ENCODE measurements around the gene KRTAP10-5. TPM values are rescaled to one million over a fixed set of nuclear protein-coding genes. Genes with fewer than 3 reads are reported as not detected.

Gene KRTAP10-5
- total RNA-seq, 3 donors from 2014 or later (not counting 1 experiment from before 2014, with no cell fraction given), result not detected

DNA sequence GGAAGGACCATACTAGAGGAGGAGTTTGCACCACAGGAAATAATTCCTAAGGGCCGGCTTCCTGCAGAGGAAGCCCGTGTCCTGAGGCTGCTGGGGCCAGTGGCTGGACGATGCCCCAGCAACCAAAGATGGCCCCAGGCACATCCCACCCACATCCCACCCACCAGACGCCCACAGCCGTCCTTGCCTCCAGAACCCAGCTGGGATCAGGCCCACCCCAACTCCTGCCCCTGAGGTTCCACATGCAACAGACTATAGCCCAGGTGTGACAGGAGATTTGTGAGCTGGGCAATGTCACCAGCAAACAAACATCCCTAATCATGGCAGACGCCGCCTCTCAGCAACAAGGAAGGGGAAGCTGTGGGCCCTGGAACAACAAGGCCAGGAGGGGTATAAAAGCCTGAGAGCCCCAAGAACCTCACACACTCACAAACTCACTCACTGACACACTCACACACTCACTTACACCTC, 46.3 kb upstream of the KRTAP10-5 start, which contains the start of gene KRTAP10-9:
Gene KRTAP10-9, plus strand, starts transcription at position 421 of the 471 bp plus-strand sequence. CDS start 79 bp downstream, outside the sequence.
- WGBS (ENCODE audit: insufficient coverage), result 53% methylated on average over 7 of the region's 7 CpGs
- Histone ChIP-seq H3K9me3 (ENCODE audit: control insufficient read depth, insufficient read depth, low read length) (peaks cover 25% of the 10 kb centered on the region), H3K27ac (ENCODE audit: low read length) (peak within 1 kb of the TSS; percentile 8), H3K27me3 (ENCODE audit: control insufficient read depth, insufficient read depth, low read length) (no peaks in the 10 kb centered on the region), H3K36me3 (ENCODE audit: control insufficient read depth, insufficient read depth, low read length) (no peaks in the 10 kb centered on the region), H3K4me1 (ENCODE audit: control insufficient read depth, insufficient read depth, low read length) (peaks cover 56% of the 10 kb centered on the region), H3K4me3 (ENCODE audit: low read length) (no peak within 1 kb of the TSS)
- Mint-ChIP-seq H3K4me1 (peaks cover 43 to 59% of the 10 kb centered on the region in 2 donors), H3K9me3 (peaks cover 16 to 26% of the 10 kb centered on the region in 2 donors), H3K27me3 (ENCODE audit: low read depth in 2 of 2) (peaks cover 0 to 3% of the 10 kb centered on the region in 2 donors), H3K27ac (peak within 1 kb of the TSS; percentile 74 to 86), H3K4me3 (peak within 1 kb of the TSS; percentile 71), H3K36me3 (peaks cover 37% of the 10 kb centered on the region)
- ATAC-seq, result no peak
- TF ChIP-seq, protein P1, sequence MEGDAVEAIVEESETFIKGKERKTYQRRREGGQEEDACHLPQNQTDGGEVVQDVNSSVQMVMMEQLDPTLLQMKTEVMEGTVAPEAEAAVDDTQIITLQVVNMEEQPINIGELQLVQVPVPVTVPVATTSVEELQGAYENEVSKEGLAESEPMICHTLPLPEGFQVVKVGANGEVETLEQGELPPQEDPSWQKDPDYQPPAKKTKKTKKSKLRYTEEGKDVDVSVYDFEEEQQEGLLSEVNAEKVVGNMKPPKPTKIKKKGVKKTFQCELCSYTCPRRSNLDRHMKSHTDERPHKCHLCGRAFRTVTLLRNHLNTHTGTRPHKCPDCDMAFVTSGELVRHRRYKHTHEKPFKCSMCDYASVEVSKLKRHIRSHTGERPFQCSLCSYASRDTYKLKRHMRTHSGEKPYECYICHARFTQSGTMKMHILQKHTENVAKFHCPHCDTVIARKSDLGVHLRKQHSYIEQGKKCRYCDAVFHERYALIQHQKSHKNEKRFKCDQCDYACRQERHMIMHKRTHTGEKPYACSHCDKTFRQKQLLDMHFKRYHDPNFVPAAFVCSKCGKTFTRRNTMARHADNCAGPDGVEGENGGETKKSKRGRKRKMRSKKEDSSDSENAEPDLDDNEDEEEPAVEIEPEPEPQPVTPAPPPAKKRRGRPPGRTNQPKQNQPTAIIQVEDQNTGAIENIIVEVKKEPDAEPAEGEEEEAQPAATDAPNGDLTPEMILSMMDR (IDR thresholded peaks at IDR 0.05), result no peak
- intact Hi-C loops (cut with micrococcal nuclease), result loop anchor here (2.0 to 10.0 kb wide), 2 partner anchors 32 to 88 kb away; partner anchors contain the start of gene TSPEAR
- DNase-seq, result no peak

DNA sequence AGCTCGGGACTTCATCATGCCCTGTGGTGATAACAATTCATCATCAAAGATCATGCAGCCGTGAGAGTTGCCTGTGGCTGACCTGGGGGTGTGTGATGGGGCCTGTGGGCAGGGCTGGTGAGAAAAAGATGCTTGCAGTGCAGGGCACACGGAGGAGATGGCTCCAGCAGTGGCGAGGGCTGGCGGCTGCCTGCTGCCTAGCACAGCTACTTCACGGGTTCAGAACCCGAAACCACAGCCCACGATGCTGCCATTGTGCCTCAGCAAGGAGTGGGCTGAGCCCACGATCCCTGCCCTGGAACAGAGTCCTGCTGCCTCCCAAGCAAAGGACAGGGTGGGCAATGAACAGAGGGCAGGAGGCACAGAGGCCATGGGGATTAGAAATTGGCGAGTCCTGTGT, 45.9 kb upstream of the KRTAP10-5 start:
- H3K4me3 ChIP-seq (ENCODE audit: low read length), result no peak overlapping the region
- Mint-ChIP-seq H3K27ac (peak overlapping the region; percentile 74 to 86), H3K36me3 (peaks cover 32% of the 10 kb centered on the region), H3K27me3 (ENCODE audit: low read depth in 2 of 2) (peaks cover 0 to 3% of the 10 kb centered on the region in 2 donors), H3K9me3 (peaks cover 14 to 23% of the 10 kb centered on the region in 2 donors), H3K4me1 (peaks cover 43 to 59% of the 10 kb centered on the region in 2 donors), H3K4me3 (peak overlapping the region; percentile 71)
- DNase-seq (peak; percentile 65 to 66), ATAC-seq (peak; percentile 86 to 99 (median 95))
- H3K27me3 ChIP-seq (ENCODE audit: control insufficient read depth, insufficient read depth, low read length), result no peaks in the 10 kb centered on the region
- H3K27ac ChIP-seq (ENCODE audit: low read length), result peak overlapping the region; percentile 8
- no peaks in the 10 kb centered on the region for H3K36me3 ChIP-seq (ENCODE audit: control insufficient read depth, insufficient read depth, low read length)
- intact Hi-C loops (cut with micrococcal nuclease), result loop anchor here (2.0 to 10.0 kb wide), 2 partner anchors 33 to 89 kb away; partner anchors contain the start of gene TSPEAR
- 36% methylated on average over 10 of the region's 10 CpGs for WGBS (ENCODE audit: insufficient coverage)
- H3K4me1 ChIP-seq (ENCODE audit: control insufficient read depth, insufficient read depth, low read length), result peaks cover 56% of the 10 kb centered on the region
- TF ChIP-seq, protein P1 (IDR thresholded peaks at IDR 0.05), result no peak
- peaks cover 23% of the 10 kb centered on the region for H3K9me3 ChIP-seq (ENCODE audit: control insufficient read depth, insufficient read depth, low read length)

DNA sequence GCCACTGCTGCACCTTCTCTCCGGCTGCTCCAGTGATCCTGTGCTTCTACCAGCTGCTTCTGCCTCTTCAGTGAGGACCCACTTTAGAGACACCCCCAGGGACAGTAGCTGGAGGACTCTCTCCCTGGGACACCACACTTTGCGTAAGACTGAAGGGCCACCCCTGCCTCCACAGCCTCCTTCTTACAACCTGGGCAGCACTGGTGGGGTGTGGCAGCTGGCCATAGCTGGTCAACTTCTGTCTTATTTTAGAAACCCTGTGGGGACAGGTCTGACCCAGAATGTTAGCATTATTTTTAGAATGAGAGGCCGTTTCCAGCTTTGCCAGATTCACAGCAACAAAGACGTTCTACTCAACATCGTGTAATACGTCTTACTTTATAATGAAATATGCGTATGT, 45.4 kb upstream of the KRTAP10-5 start:
- peaks cover 11 to 19% of the 10 kb centered on the region in 2 donors for H3K9me3 Mint-ChIP-seq
- Histone ChIP-seq H3K27ac (ENCODE audit: low read length) (peak overlapping the region; percentile 1), H3K27me3 (ENCODE audit: control insufficient read depth, insufficient read depth, low read length) (no peaks in the 10 kb centered on the region), H3K36me3 (ENCODE audit: control insufficient read depth, insufficient read depth, low read length) (no peaks in the 10 kb centered on the region), H3K4me1 (ENCODE audit: control insufficient read depth, insufficient read depth, low read length) (peaks cover 56% of the 10 kb centered on the region), H3K4me3 (ENCODE audit: low read length) (no peak overlapping the region), H3K9me3 (ENCODE audit: control insufficient read depth, insufficient read depth, low read length) (peaks cover 20% of the 10 kb centered on the region)
- ATAC-seq (peak in 1 of 3 donors; percentile 18), DNase-seq (no peak)
- H3K4me1 Mint-ChIP-seq, result peaks cover 40 to 58% of the 10 kb centered on the region in 2 donors
- intact Hi-C loops (cut with micrococcal nuclease), result loop anchor here (2.0 to 10.0 kb wide), 2 partner anchors 33 to 89 kb away; partner anchors contain the start of gene TSPEAR
- peaks cover 0 to 3% of the 10 kb centered on the region in 2 donors for H3K27me3 Mint-ChIP-seq (ENCODE audit: low read depth in 2 of 2)
- H3K36me3 Mint-ChIP-seq, result peaks cover 29% of the 10 kb centered on the region
- 92% methylated on average over 4 of the region's 7 CpGs for WGBS (ENCODE audit: insufficient coverage)
- peak overlapping the region; percentile 71 for H3K4me3 Mint-ChIP-seq
- peak overlapping the region; percentile 74 to 86 for H3K27ac Mint-ChIP-seq
- TF ChIP-seq, protein P1 (IDR thresholded peaks at IDR 0.05), result no peak
